Esophagus squamous epithelium (tissue), 4 donors: ENCODE measurements around the gene MBNL2.

Experiments used
- POLR2A ChIP-seq, 4 donors: fragments of 450-650 bp; IDR thresholded peaks; one replicate each; pipeline ENCODE4 v1.6.1; 2017; ENCODE audit warnings: antibody characterized with exemption in 4 of 4, mild to moderate bottlenecking in 4 of 4, moderate library complexity in 3 of 4
- TF ChIP-seq, protein P1 (sequence below), 6 experiments: fragments of 450-650 bp in 4 of 6; fragments of 200-600 bp in 2 of 6; sonication (generic) in 2 of 6; IDR thresholded peaks; one replicate each; pipeline ENCODE4 v1.5.1; 2016 to 2019; ENCODE audit warnings: antibody characterized with exemption in 6 of 6, mild to moderate bottlenecking in 4 of 6, moderate library complexity in 4 of 6

DNA sequence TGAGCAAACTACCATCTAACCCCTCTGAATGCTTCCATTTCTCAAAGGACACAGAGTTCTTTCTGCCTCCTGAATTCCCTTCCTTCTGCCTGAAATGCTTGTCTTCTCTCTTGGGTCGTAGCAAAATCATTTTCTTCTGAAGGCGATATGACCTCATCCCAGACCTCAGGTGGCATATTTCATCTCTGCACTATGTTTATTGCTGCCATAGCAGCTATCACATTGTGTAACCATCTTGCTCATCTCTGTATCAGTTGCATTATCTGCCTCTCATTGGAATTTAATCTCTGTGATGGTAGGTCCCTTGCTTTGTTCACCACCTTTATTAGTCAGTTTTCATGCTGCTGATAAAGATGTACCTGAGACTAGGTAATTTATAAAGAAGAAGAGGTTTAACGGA is 179.3 kb downstream of the MBNL2 start:
- TF ChIP-seq, protein P1, sequence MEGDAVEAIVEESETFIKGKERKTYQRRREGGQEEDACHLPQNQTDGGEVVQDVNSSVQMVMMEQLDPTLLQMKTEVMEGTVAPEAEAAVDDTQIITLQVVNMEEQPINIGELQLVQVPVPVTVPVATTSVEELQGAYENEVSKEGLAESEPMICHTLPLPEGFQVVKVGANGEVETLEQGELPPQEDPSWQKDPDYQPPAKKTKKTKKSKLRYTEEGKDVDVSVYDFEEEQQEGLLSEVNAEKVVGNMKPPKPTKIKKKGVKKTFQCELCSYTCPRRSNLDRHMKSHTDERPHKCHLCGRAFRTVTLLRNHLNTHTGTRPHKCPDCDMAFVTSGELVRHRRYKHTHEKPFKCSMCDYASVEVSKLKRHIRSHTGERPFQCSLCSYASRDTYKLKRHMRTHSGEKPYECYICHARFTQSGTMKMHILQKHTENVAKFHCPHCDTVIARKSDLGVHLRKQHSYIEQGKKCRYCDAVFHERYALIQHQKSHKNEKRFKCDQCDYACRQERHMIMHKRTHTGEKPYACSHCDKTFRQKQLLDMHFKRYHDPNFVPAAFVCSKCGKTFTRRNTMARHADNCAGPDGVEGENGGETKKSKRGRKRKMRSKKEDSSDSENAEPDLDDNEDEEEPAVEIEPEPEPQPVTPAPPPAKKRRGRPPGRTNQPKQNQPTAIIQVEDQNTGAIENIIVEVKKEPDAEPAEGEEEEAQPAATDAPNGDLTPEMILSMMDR (IDR thresholded peaks at IDR 0.05) = no peak
- TF ChIP-seq POLR2A (IDR thresholded peaks at IDR 0.05) = no peak
